Femur (tissue), 1 donor: ENCODE results near the gene ZNF865.
"Not testable (repeated sequence)": the region's sequence is repeated elsewhere in the genome, so short reads cannot be mapped to it uniquely, and the experiment has no call there.

ENCODE experiments used
- DNase-seq: peaks from one replicate; pipeline ENCODE4 v3.0.0-alpha.2; 2017

ZNF865 gene

GRCh38 chr19:55605637-55606470, at the start of gene ZNF865:
Gene ZNF865, plus strand, starts transcription at chr19:55605647. Its CDS starts 7,972 bp downstream, at chr19:55613619.
- peak; percentile 87 for DNase-seq

- no peak for DNase-seq
These were observed 45.8 kb upstream of the ZNF865 start for GRCh38 chr19:55559684-55560083.

- peak; percentile 70 for DNase-seq
These were observed 42.2 kb upstream of the ZNF865 start for GRCh38 chr19:55563261-55563690.

- no peak for DNase-seq
These were observed 38.6 kb upstream of the ZNF865 start for GRCh38 chr19:55566823-55567222.

- DNase-seq = no peak
These were observed 37.6 kb upstream of the ZNF865 start for GRCh38 chr19:55567708-55568328.

- not testable (repeated sequence) for DNase-seq
These were observed 36.0 kb upstream of the ZNF865 start for GRCh38 chr19:55569477-55569876.

GRCh38 chr19:55573929-55574328, 31.5 kb upstream of the ZNF865 start:
- not testable (repeated sequence) for DNase-seq

- no peak for DNase-seq
These were observed 28.7 kb upstream of the ZNF865 start for GRCh38 chr19:55576746-55577145.

- no peak for DNase-seq
These were observed 27.3 kb upstream of the ZNF865 start for GRCh38 chr19:55578031-55578760.

- no peak for DNase-seq
These were observed 26.4 kb upstream of the ZNF865 start for GRCh38 chr19:55578761-55579747.

GRCh38 chr19:55579766-55580621, 25.5 kb upstream of the ZNF865 start:
- peak; percentile 69 for DNase-seq

- DNase-seq = peak; percentile 92
These were observed 24.8 kb upstream of the ZNF865 start, which contains the start of gene ZNF579 for GRCh38 chr19:55580628-55581144. Gene ZNF579, minus strand, starts transcription at chr19:55580848. Its CDS starts 1,209 bp downstream, at chr19:55579639.

GRCh38 chr19:55581145-55581822, 24.2 kb upstream of the ZNF865 start:
- DNase-seq = no peak

GRCh38 chr19:55581823-55582223, 23.6 kb upstream of the ZNF865 start:
- no peak for DNase-seq

GRCh38 chr19:55582284-55582683, 23.2 kb upstream of the ZNF865 start:
- DNase-seq = not testable (repeated sequence)

GRCh38 chr19:55583897-55584296, 21.6 kb upstream of the ZNF865 start:
- not testable (repeated sequence) for DNase-seq

GRCh38 chr19:55584871-55585270, 20.6 kb upstream of the ZNF865 start:
- DNase-seq = no peak

- DNase-seq = peak; percentile 92
These were observed 19.6 kb upstream of the ZNF865 start for GRCh38 chr19:55585658-55586339.

- peak; percentile 95 for DNase-seq
These were observed 18.3 kb upstream of the ZNF865 start for GRCh38 chr19:55586976-55587668.
